GM12878 (cell line): ENCODE measurements around the gene SCGN.

Source experiments
- ATF7 ChIP-seq: fragments of 450-650 bp; IDR thresholded peaks from 2 replicates; pipeline ENCODE4 v1.6.1; 2016; ENCODE audit warnings: low read depth, mild to moderate bottlenecking
- CEBPB ChIP-seq, 2 experiments: fragments of 150-350 bp in 1 of 2; IDR thresholded peaks; 2 replicates each; pipeline ENCODE4 v1.6.1; 2012 to 2014; ENCODE audit warnings: low read depth in 2 of 2, low read length in 2 of 2, borderline replicate concordance in 1 of 2, inconsistent platforms in 1 of 2
- CHD4 ChIP-seq: fragments of 200-600 bp; sonication (generic); IDR thresholded peaks from 2 replicates; pipeline ENCODE4 v1.6.1; 2016; ENCODE audit warnings: mild to moderate bottlenecking
- EED ChIP-seq: sonication (generic); IDR thresholded peaks from 2 replicates; pipeline ENCODE4 v1.6.1; 2016; ENCODE audit warnings: antibody characterized with exemption, low read depth
- MXI1 ChIP-seq: fragments of 150-350 bp; IDR thresholded peaks from 2 replicates; pipeline ENCODE4 v1.6.1; 2011; ENCODE audit warnings: low read depth, mild to moderate bottlenecking, inconsistent platforms, low read length, improper control_type of control experiment
- POLR2A ChIP-seq: IDR thresholded peaks from 2 replicates; pipeline ENCODE4 v1.6.1; 2011; ENCODE audit warnings: low read depth, mild to moderate bottlenecking, low read length
- SIX5 ChIP-seq: IDR thresholded peaks from 2 replicates; pipeline ENCODE4 v1.6.1; 2011; ENCODE audit warnings: mild to moderate bottlenecking, low read depth, low read length, moderate library complexity; ENCODE audit not compliant: severe bottlenecking
- SRF ChIP-seq, 2 experiments: IDR thresholded peaks; 2 replicates each; pipeline ENCODE4 v1.6.1; 2011; ENCODE audit warnings: low read depth in 2 of 2, low read length in 2 of 2, mild to moderate bottlenecking in 1 of 2, moderate library complexity in 1 of 2
- TAF1 ChIP-seq: IDR thresholded peaks from 2 replicates; pipeline ENCODE4 v1.6.1; 2011; ENCODE audit warnings: mild to moderate bottlenecking, low read depth, low read length, borderline replicate concordance
- ZSCAN29 ChIP-seq: fragments of 450-650 bp; IDR thresholded peaks from 2 replicates; pipeline ENCODE4 v1.6.1; 2017; ENCODE audit warnings: mild to moderate bottlenecking, moderate library complexity
- TF ChIP-seq, protein P1 (sequence below), 3 experiments: IDR thresholded peaks in 2 of 3; conservative IDR thresholded peaks in 1 of 3; 2 replicates each; pipeline ENCODE4 v1.5.1; 2011; ENCODE audit warnings: low read depth in 3 of 3, low read length in 3 of 3, mild to moderate bottlenecking in 3 of 3, control low read depth in 2 of 3, moderate library complexity in 2 of 3, inconsistent platforms in 1 of 3, mixed read lengths in 1 of 3; ENCODE audit not compliant: control insufficient read depth in 2 of 3, insufficient read depth in 1 of 3; ENCODE audit errors: extremely low read depth in 1 of 3
- TF ChIP-seq, protein P2 (sequence below): IDR thresholded peaks from 2 replicates; pipeline ENCODE4 v1.6.1; 2012; ENCODE audit warnings: low read length, inconsistent platforms
- TF ChIP-seq, protein P3 (sequence below): IDR thresholded peaks from 2 replicates; pipeline ENCODE4 v1.6.1; 2011; ENCODE audit warnings: borderline replicate concordance, low read depth, mild to moderate bottlenecking, moderate library complexity, low read length; ENCODE audit not compliant: insufficient read depth, poor library complexity, severe bottlenecking

DNA sequence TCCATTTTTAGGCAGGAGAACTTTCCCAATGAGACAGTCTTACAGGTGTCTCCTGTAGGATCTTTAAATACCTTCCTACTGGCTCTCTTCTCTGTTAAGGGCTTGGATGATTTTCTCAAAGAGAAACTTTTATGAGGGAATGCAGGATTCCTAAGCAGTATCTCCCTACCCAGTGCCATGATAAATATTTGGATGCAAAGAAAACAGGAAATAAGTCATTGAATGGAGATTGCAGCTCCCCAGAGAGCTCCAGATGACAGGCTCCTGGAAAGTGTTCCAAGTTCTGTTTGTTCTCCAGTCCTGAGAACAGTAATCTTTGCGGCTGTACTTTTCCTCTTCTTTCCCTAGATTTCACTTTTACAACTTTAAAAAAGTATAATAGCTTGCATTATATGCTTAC, 2.4 kb upstream of the SCGN start:
- TF ChIP-seq ATF7 = no peak
- TF ChIP-seq, protein P1, sequence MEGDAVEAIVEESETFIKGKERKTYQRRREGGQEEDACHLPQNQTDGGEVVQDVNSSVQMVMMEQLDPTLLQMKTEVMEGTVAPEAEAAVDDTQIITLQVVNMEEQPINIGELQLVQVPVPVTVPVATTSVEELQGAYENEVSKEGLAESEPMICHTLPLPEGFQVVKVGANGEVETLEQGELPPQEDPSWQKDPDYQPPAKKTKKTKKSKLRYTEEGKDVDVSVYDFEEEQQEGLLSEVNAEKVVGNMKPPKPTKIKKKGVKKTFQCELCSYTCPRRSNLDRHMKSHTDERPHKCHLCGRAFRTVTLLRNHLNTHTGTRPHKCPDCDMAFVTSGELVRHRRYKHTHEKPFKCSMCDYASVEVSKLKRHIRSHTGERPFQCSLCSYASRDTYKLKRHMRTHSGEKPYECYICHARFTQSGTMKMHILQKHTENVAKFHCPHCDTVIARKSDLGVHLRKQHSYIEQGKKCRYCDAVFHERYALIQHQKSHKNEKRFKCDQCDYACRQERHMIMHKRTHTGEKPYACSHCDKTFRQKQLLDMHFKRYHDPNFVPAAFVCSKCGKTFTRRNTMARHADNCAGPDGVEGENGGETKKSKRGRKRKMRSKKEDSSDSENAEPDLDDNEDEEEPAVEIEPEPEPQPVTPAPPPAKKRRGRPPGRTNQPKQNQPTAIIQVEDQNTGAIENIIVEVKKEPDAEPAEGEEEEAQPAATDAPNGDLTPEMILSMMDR (IDR thresholded peaks at IDR 0.05 in 2 of 3, conservative IDR thresholded peaks at IDR 0.05 in 1 of 3; ENCODE audit: control insufficient read depth in 2 of 3, extremely low read depth in 1 of 3, insufficient read depth in 1 of 3, low read depth in 3 of 3, low read length in 3 of 3) = no peak
- TF ChIP-seq, protein P2, sequence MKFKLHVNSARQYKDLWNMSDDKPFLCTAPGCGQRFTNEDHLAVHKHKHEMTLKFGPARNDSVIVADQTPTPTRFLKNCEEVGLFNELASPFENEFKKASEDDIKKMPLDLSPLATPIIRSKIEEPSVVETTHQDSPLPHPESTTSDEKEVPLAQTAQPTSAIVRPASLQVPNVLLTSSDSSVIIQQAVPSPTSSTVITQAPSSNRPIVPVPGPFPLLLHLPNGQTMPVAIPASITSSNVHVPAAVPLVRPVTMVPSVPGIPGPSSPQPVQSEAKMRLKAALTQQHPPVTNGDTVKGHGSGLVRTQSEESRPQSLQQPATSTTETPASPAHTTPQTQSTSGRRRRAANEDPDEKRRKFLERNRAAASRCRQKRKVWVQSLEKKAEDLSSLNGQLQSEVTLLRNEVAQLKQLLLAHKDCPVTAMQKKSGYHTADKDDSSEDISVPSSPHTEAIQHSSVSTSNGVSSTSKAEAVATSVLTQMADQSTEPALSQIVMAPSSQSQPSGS = no peak
- no peak for TF ChIP-seq MXI1
- no peak for TF ChIP-seq SIX5
- TF ChIP-seq SRF (IDR thresholded peaks at IDR 0.05; ENCODE audit: low read depth in 2 of 2, low read length in 2 of 2) = no peak
- TF ChIP-seq ZSCAN29 = no peak
- TF ChIP-seq EED = no peak
- no peak for TF ChIP-seq TAF1
- no peak for TF ChIP-seq CEBPB (IDR thresholded peaks at IDR 0.05; ENCODE audit: borderline replicate concordance in 1 of 2, low read depth in 2 of 2, low read length in 2 of 2)
- TF ChIP-seq, protein P3, sequence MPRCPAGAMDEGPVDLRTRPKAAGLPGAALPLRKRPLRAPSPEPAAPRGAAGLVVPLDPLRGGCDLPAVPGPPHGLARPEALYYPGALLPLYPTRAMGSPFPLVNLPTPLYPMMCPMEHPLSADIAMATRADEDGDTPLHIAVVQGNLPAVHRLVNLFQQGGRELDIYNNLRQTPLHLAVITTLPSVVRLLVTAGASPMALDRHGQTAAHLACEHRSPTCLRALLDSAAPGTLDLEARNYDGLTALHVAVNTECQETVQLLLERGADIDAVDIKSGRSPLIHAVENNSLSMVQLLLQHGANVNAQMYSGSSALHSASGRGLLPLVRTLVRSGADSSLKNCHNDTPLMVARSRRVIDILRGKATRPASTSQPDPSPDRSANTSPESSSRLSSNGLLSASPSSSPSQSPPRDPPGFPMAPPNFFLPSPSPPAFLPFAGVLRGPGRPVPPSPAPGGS = no peak
- no peak for TF ChIP-seq CHD4
- TF ChIP-seq POLR2A = no peak
